Mononuclear cell (primary cell): ENCODE data around the gene C2CD4A. TPM values are rescaled to one million over a fixed set of nuclear protein-coding genes. Genes with fewer than 3 reads are reported as not detected.

ENCODE experiments used
- total RNA-seq: library from RNA; depleted of rRNA; stranded (reverse); fragments of >200 nt; gene quantifications from one replicate; pipeline ENCODE4 v1.2.3, GENCODE V29; 2012

C2CD4A gene
- total RNA-seq, 1 donor, result 0.21 TPM

Other genes starting within 250 kb of the C2CD4A start
- 162 TPM for gene VPS13C, start 6.5 kb upstream of the C2CD4A start, total RNA-seq
- 0.21 TPM for gene C2CD4B, start 98.3 kb downstream of the C2CD4A start, total RNA-seq